Forelimb muscle (tissue), 1 donor: ENCODE results near the gene C1QL4. TPM values are rescaled to one million over a fixed set of nuclear protein-coding genes. Genes with fewer than 3 reads are reported as not detected.
"Not testable (repeated sequence)": the region's sequence is repeated elsewhere in the genome, so short reads cannot be mapped to it uniquely, and the experiment has no call there.

ENCODE experiments used
- DNase-seq: peaks from one replicate; pipeline ENCODE4 v3.0.0-alpha.2; 2013; ENCODE audit warnings: low read depth
- polyA plus RNA-seq: library from polyadenylated mRNA; unstranded; fragments of 120-200 nt; gene quantifications from one replicate; pipeline ENCODE4 v1.2.1, GENCODE V29; 2013; ENCODE audit not compliant: insufficient read length

The C1QL4 gene
- polyA plus RNA-seq, result 0.06 TPM

DNA sequence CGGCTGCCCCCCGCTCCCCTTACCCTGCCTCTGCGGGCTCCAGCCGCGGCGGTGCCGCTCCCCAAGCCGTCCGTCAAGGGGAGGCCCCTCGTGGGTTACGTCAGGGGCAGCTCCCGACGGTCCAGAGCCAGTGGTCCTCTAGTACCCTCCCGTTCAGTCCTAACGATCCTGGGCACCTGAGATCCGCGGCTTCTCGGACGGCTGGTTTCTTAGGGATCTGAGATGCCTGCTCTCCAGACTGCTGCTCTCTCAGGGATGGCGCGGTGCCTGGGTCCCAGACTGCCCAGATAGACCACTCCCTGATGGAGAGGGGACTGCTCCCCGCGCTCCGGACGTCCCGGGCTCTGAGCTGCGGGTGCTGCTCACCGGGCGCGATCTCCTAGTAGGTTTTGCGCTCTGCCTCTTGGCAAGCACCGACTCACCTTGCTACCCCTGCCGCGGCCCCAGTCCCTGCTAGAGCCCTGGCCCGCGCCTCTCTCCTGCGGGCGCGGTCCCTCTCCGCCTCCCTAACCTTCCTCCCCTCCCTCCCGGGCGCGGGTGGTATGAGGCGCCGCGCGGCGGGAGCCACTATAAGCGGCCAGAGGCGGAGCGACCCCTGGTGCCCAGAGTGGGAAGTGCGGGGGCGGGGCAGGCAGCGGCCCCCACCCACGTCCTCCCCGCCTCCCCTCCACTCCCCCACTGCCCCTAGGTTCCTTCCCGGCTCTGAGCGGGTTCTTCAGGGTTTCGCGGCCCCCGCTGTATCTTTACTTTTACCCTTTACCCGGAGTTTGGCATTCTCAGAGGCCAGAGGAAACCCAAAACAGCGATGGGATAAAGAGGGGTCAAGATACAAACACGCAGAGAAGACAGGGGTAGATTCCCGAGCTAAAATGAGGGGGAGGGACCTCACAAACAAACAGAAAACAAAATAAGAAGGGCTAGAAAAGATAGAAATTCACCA, at the start of gene C1QL4:
TSS of gene C1QL4 (minus strand) at position 544 of the 940 bp plus-strand sequence. CDS start 711 bp downstream, outside the sequence.
- no peak for DNase-seq

DNA sequence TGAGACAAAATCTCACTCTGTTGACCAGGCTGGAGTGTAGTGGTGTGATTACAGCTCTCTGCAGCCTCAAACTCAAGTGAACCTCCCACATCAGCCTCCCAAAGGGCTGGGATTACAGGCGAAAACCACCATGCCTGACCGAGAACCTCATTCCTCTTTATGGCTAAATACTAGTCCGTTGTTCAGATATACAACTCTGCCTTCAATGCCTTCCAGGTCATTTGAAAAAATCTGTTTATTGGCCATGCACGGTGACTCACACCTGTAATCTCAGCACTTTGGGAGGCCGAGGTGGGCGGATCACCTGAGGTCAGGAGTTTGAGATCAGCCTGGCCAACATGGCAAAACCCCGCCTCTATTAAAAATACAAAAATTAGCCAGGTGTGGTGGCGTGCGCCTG, 43.2 kb upstream of the C1QL4 start:
- DNase-seq, result not testable (repeated sequence)

DNA sequence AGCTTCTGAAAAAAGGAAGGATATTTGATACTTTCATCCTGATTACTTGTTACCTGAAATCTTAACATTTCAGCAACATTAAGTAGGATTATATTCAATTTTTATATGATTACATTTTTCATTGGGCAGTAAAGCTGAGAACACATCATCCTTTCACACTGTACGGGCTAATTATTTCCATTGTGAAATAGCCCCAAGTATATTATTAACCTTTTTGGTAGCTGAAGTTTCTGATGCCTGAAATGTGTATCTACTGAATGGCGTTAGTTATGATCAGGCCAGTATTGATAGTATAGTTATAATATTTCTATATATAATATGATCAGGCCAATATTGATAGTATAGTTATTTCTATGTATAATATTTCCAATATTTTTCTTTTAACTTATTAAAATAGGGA, 40.4 kb upstream of the C1QL4 start:
- no peak for DNase-seq

DNA sequence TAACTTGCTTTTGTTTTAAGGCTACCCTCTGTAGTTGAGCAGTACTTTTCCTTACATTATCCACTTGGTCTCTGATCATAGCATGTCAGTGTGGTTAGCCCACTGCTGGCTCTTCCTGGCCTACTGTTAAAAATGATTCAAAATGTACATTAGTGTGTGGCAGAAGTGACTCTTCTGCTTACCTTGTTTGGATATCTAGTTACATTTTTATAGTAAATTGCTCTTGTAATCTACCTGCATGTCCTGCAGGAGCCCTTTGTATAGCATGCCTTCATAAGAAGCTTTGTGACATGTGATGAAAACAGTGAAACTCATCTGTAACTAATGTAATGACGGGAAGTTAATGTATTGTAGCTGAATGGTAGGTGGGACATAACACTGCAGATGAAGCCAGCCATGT, 38.4 kb upstream of the C1QL4 start:
- DNase-seq, result no peak

GRCh38 chr12:49370539-49370938, 33.6 kb upstream of the C1QL4 start:
- no peak for DNase-seq

- DNase-seq, result no peak
Observed at GRCh38 chr12:49369411-49370145, 32.6 kb upstream of the C1QL4 start.

DNA sequence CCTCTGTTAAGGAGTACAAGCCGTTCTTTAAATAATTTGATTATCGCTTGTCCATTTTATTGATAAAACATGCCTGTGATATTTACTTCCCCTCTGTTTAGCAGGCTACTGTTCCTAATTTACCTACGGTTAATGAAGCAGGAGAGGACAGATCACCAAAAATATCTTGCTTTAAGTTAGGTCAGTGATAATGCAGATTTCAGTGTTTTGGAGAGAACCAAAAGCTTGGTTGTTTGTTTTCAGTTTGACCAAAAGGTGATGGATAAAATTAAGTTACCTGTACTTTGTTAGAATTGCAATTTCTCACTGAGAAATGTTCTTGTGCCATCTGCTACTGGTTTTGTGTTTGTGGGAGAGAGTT, 31.2 kb upstream of the C1QL4 start:
- DNase-seq, result no peak

DNA sequence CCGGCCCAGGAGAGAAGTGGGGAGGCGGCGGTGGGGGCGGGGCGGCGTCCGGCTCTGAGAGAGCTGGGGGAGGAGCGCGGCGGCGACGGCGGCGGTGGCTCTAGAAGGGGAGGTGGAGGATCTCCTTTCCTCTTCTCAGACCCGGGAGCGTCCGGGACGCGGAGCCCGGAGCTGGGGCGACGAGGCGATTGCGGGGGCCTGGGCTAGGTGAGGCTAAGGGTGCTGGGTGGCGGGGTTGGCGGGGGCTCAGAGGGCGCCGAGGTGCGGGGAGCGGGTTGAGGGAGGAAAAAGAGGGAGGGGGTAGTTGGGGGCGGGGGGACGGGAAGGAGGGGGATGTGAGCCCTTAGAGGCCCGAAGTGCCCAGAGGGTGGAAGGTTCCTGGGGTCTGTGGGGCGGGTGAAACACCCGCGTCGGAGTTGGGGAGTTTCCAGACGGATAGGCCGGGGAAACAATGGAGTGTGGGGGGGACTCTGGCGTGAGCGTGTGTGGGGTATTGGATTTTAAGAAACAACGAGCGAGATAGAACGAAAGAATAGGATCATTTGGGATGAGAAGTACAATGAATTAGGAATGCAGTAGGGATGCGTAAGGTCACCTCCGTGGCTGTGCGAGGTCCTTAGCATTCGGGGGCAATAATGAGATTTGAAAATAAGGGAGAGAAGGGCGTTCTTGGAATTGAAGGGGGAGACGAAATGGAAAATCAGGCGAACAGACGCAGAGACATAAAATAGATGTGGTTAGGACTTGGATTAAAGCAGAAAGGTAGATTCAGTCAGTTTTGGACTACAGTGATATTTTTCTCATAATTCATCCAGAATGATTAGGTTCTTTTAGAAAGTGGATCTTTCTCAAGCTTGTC, 30.6 kb upstream of the C1QL4 start, which contains the start of gene SPATS2:
TSS of gene SPATS2 (plus strand) at position 82 of the 859 bp plus-strand sequence. CDS start 93,551 bp downstream, outside the sequence.
- DNase-seq, result no peak

DNA sequence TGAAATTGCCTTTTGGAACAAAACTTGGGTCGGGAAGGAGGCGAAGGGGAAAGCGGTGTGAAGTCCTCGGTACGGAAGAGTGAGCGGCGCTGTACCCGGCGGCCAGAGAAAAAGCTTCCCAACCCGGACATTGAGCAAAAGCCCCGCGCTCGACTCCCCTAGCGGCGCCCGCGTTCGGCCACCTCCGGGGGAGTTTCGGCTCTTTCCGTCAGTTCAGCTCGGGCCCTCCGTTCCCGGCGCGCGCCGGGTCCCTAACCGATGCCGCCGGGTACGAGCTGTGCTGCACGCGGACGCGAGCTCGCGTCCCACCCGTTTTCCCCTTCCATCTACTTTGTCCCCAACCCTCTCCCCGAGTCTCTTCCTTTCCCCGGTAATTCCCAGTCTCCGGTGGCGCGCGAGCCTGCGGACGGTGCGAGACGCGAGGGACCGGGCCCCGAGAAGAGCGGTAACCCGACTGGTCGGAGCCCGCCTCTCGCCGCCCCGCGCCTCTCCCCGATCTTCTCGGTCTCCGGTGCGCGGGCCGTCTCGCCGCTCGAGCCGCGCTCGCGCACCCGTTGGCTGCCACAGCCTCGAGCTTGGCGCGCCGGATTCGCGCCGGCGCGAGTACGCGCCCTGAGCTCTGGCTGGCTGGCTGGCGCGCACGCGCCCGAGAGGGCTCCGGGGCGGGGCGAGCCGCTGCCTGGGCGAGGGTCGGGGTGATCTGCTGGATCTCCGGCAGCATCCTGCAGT, 29.8 kb upstream of the C1QL4 start:
- peak; percentile 89 for DNase-seq

GRCh38 chr12:49366096-49366651, 29.2 kb upstream of the C1QL4 start:
- no peak for DNase-seq

DNA sequence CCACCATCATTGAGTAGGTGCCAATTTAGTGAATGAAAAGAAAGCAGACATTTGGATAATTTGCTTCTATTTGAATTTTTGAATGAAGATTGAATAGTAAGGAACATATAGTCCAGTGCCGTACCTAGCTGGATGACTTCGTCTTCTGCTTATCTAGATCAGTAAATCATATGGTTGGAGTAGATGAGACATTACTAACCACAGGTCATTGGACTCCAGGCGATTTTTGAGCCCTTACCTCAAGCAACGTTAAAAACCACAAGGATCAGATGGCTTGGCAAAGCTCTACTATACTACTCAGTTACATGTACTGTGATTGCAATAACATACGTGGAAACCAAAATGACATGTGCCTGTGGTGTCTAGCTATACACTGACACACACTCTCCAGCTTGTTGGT, 28.6 kb upstream of the C1QL4 start:
- DNase-seq, result no peak

GRCh38 chr12:49364989-49365388, 28.0 kb upstream of the C1QL4 start:
- DNase-seq, result no peak

GRCh38 chr12:49362077-49362476, 25.1 kb upstream of the C1QL4 start:
- no peak for DNase-seq

DNA sequence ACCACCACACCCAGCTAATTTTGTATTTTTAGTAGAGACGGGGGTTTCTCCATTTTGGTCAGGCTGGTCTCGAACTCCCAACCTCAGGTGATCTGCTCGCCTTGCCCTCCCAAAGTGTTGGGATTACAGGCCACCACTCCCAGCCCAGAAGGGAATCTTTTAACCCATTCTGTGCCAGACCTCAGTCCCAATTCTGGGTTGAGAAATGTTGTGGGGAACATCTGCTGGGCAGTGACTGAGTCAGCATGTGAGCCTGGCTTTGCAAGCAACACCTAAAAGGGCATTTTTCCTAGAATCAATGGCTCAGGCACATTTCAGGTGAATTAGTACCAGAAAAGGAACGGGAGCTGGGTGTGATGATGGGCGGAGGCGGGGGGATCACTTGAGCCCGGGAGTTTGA, 22.7 kb upstream of the C1QL4 start:
- no peak for DNase-seq

- DNase-seq, result no peak
Observed at GRCh38 chr12:49358483-49359141, 21.6 kb upstream of the C1QL4 start.

DNA sequence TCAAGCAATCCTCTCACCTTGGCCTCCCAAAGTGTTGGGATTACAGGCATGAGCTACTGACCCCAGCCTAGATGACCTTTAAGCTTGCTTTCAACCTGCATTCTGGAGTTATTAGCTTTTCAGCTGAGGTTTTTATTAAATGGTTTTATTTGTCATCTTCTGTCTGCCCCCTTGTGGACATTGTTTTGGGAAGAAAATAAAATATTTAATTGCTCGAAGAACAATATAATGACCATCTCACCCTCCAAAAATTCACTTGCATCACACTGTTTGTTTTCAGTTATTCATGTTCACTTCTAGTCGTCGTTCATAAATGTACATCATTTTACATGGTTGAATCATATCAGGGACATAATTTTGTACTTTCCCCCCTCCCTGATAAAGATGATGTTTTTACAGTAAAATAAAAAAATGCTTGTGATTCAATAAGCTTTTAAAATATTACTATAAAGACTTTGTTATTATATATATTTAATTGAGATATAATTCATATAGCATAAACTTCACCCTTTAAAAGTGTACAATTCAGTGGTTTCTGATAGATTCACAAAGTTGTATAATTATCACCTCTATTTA, 20.2 kb upstream of the C1QL4 start:
- no peak for DNase-seq

DNA sequence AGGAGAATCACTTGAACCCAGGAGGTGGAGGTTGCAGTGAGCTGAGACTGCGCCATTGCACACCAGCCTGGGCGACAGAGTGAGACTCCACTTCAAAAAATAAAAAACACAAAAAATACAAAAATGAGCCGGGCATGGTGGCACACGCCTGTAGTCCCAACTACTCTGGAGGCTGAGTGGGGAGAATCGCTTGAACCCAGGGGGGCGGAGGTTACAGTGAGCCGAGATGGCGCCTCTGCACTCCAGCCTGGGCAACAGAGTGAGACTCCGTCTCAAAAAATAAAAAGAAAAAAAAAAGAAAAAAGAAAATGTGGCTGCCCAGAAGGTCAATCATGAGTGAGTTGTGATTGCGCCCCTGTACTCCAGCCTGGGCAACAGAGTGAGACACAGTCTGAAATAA, 18.9 kb upstream of the C1QL4 start:
- DNase-seq, result no peak

DNA sequence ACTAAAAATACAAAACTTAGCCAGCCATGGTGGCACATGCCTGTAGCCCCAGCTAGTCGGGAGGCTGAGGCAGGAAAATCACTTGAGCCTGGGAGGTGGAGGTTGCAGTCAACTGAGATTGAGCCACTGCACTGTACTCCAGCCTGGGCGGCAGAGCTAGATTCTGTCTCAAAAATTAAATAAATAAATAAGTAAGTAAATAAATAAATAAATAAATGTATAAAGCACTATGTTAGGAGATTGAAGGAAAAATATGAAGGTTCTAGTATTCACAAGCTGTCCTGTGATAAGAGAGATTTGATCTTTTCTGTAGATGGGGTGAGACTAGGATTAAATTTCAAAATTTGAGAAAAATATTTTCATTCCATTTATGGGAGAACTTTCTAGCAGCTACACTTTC, 15.4 kb upstream of the C1QL4 start:
- DNase-seq, result no peak

DNA sequence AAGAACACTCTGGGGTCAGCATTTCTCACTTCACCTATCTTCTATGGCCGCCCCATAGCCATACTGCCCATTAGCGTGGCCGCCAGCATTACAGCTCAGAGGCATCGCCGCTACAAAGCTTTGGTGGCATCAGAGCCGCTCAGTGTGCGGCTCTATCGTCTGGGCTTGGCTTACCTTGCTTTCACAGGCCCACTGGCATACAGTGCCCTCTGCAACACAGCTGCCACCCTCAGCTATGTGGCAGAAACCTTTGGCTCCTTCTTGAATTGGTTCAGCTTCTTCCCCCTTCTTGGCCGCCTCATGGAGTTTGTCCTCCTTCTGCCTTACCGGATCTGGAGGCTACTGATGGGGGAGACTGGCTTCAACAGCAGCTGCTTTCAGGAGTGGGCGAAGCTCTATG, 12.3 kb upstream of the C1QL4 start:
- no peak for DNase-seq

GRCh38 chr12:49348781-49349180, 11.8 kb upstream of the C1QL4 start:
- DNase-seq, result no peak
